ENCODE data around the gene PIP4P1.

The PIP4P1 gene

DNA sequence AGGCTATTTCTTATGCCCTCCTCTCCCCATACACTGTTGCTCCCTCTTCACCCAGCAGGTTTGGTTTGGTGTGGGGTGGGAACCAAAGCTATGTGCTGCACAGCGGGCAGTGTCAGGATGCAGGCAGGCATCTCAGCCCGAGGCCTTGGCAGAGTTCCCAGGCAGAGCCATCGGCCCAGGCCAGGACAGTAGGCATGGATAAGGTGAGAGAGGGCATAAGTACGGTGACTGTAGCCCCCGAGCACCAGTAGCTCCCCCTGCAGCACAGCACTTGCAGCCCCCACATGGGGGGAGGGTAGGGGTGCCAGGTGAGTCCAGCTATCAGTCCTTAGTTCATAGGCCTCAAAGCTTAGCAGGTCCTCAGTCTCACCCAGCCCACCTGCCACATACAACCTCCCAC lies 32.4 kb downstream of the PIP4P1 start:
- H3K27ac ChIP-seq, result no peak overlapping the region; the same call in 1 of the 2 replicates
- TF ChIP-seq, protein P1, sequence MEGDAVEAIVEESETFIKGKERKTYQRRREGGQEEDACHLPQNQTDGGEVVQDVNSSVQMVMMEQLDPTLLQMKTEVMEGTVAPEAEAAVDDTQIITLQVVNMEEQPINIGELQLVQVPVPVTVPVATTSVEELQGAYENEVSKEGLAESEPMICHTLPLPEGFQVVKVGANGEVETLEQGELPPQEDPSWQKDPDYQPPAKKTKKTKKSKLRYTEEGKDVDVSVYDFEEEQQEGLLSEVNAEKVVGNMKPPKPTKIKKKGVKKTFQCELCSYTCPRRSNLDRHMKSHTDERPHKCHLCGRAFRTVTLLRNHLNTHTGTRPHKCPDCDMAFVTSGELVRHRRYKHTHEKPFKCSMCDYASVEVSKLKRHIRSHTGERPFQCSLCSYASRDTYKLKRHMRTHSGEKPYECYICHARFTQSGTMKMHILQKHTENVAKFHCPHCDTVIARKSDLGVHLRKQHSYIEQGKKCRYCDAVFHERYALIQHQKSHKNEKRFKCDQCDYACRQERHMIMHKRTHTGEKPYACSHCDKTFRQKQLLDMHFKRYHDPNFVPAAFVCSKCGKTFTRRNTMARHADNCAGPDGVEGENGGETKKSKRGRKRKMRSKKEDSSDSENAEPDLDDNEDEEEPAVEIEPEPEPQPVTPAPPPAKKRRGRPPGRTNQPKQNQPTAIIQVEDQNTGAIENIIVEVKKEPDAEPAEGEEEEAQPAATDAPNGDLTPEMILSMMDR (conservative IDR thresholded peaks at IDR 0.05), result no peak

DNA sequence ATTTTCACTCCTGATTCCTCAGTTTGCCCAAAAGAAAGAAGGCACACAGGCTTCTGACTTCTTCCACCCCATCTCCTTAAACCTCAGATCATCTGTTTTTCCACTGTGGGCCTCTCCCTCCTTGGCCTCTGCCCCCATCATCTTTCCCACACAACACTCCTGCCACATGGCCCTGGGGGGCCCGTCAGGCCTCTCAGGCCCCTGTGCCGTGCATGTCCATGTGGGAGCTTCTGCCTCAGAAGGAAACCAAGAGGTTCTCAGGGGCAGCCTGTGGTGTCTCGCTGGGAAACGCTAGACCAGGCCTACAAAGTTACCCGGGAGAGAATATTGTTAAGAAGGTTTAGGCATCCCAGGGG lies 33.2 kb downstream of the PIP4P1 start:
- TF ChIP-seq, protein P1 (conservative IDR thresholded peaks at IDR 0.05), result no peak
- H3K27ac ChIP-seq, result no peak overlapping the region; the same call in 1 of the 2 replicates

DNA sequence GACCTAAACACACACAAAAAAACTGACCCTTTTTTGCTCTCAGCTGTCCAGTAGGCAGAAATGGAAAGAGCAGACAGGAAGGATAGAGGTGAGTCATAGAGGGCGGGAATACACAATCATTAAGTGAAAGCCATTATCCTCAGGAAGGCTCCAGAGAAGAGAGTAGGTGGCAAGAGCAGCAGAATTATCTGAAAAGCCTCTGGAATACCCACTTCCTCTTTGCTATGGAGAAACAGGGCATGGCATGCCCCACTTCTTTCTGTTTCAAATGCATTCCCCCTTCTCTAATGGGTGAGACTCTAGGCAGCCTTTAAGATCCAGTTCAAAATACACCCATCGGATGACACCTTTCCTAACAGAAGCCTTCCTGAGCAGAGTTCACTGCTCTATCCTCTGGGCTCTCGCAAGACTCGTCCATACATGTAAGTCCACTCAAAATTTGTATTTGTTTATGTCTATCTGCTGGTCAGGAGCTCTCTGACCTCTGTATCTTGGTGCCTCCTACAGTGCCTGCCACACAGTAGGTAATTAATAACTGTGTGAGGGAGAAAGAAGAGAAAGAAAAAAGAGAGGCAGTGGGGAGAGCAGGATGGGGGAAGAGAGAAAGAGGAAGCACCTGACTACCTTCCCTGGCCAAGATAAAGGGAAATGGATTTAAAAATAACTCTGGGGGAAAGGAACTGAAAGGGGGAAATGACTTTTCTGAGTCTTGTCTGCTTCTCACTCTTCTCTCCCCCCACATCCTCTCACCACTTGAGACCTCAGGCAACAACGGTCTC lies 33.8 kb downstream of the PIP4P1 start:
- TF ChIP-seq, protein P1 (conservative IDR thresholded peaks at IDR 0.05), result no peak
- H3K27ac ChIP-seq, result no peak overlapping the region

DNA sequence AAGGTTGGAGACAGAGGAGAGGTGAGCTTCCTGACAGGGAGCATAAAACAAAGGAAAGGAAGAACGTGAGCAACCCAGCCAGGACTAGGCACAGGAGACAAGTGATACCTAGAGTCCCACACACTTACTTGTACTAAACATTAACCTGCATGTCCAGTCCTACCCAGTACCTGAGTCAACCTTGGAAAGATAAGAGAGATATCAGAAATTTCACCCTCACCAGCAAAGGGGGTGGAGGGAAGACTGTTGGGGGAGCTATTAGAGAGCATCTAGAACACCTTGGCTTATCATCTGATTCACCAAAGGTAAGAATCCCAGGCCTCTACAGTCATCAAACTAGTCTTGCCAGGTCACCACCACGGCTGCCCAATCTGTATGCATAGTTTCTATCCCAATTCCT lies 36.4 kb downstream of the PIP4P1 start:
- TF ChIP-seq, protein P1 (conservative IDR thresholded peaks at IDR 0.05), result no peak
- no peak overlapping the region for H3K27ac ChIP-seq

DNA sequence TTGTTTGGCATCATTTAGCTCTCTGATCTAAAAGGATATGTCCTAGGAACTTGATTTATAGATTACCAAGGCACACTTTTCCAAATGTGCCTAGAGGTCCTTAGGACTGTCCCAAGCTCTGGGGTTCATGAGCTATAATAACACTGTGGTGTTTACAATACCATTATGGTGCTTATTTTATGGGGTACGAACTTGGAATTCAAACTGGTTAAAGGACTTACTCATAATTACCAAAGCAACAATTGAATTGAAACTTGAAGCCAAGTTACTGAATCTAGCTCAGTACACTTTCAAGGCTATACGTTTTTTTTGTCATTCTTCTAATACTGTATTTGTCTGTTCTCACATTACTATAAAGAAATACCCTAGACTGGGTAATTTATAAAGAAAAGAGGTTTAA lies 38.3 kb downstream of the PIP4P1 start:
- H3K27ac ChIP-seq, result no peak overlapping the region
- TF ChIP-seq, protein P1 (conservative IDR thresholded peaks at IDR 0.05), result no peak

DNA sequence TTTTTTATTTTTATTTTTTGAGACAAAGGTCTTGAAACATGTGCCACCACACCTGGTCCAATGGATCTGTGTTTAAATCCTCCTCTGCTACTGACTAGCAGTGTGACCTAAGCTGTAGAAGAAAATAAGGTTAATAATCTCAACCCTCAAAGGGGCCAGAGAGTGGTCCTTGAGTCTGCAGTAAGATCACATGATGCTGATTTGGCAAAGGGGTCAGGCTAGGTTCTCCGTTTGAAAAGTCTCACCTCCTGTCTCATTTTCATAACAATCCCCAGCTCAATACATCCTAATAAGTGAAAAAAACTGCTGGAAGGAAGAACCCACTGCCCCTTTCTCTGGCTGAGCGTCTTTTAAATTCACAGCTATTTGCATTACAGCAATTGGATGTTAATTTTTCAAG lies 40.0 kb downstream of the PIP4P1 start:
- TF ChIP-seq, protein P1 (conservative IDR thresholded peaks at IDR 0.05), result no peak
- H3K27ac ChIP-seq, result no peak overlapping the region

DNA sequence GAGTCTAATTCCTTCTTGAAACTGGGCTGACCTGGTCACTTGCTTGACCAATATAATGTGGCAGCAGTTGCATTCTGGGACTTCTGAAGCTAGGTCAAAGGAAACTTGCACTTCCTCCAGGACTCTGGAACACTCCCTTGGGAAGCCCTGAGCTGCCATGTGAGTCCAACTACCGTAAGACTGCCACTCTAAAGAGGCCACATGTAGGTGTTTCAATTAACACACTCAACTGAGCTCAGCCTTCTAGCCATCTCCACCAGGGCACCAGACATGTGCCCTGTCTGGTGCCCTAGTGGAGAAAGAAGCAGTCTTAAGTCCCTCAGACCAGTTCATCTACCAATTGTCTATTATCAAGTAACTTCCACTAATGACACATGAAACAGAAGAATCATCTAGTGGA lies 41.8 kb downstream of the PIP4P1 start:
- TF ChIP-seq, protein P1 (conservative IDR thresholded peaks at IDR 0.05), result no peak
- H3K27ac ChIP-seq, result no peak overlapping the region
